Measurements from ENCODE around the gene LRP8. TPM values are rescaled to one million over a fixed set of nuclear protein-coding genes. Genes with fewer than 3 reads are reported as not detected.

Gene LRP8
- total RNA-seq, 1 experiment from 2014 or later, result 56.3 TPM

DNA sequence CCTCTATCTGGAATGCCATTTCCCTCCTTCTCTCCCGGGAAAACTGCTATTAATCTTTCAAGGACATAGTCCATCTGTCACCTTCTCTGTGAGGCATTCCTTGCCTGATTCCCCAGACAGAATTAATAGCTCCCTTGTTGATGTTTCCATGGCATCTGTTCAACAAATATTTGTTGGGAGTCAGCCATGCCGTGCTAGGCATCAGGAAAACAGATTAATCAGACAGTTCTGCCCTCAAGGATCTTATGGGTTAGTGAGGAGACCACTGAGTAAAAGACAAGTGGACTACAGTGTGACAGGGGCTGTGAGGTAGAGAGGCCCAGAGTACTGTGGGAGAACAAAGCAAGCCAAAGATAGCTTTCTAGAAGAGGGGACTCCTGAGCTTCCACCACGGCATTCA is 78.2 kb downstream of the LRP8 start:
- TF ChIP-seq JUND (IDR thresholded peaks at IDR 0.05), result no peak
- TF ChIP-seq CBX3 (IDR thresholded peaks at IDR 0.05; ENCODE audit: low read depth), result no peak
- TF ChIP-seq, protein P1, sequence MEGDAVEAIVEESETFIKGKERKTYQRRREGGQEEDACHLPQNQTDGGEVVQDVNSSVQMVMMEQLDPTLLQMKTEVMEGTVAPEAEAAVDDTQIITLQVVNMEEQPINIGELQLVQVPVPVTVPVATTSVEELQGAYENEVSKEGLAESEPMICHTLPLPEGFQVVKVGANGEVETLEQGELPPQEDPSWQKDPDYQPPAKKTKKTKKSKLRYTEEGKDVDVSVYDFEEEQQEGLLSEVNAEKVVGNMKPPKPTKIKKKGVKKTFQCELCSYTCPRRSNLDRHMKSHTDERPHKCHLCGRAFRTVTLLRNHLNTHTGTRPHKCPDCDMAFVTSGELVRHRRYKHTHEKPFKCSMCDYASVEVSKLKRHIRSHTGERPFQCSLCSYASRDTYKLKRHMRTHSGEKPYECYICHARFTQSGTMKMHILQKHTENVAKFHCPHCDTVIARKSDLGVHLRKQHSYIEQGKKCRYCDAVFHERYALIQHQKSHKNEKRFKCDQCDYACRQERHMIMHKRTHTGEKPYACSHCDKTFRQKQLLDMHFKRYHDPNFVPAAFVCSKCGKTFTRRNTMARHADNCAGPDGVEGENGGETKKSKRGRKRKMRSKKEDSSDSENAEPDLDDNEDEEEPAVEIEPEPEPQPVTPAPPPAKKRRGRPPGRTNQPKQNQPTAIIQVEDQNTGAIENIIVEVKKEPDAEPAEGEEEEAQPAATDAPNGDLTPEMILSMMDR (IDR thresholded peaks at IDR 0.05 in 2 of 3, conservative IDR thresholded peaks at IDR 0.05 in 1 of 3; ENCODE audit: borderline replicate concordance in 1 of 3, insufficient read depth in 1 of 3, low read depth in 2 of 3, low read length in 2 of 3), result no peak
- no peak for TF ChIP-seq ZNF274 (IDR thresholded peaks at IDR 0.05; ENCODE audit: low read depth, low read length)
- TF ChIP-seq EZH2 (IDR thresholded peaks at IDR 0.05), result no peak
- TF ChIP-seq TCF7L2 (IDR thresholded peaks at IDR 0.05; ENCODE audit: borderline replicate concordance, extremely low read depth, insufficient read depth, insufficient read length), result no peak
- TF ChIP-seq SRF (IDR thresholded peaks at IDR 0.05; ENCODE audit: low read depth), result no peak
- TF ChIP-seq ELF1 (IDR thresholded peaks at IDR 0.05; ENCODE audit: borderline replicate concordance, low read depth), result no peak
- TF ChIP-seq CEBPB (IDR thresholded peaks at IDR 0.05; ENCODE audit: low read depth), result no peak
- no peak for TF ChIP-seq EGR1 (IDR thresholded peaks at IDR 0.05; ENCODE audit: low read depth)
- H3K4me3 ChIP-seq (replicated peaks in 1 of 2; ENCODE audit: low read depth in 1 of 2, low read length in 2 of 2), result no peak overlapping the region
- peaks cover 28 to 41% of the 10 kb centered on the region in 2 experiments for H3K36me3 ChIP-seq (ENCODE audit: control insufficient read depth in 1 of 2, insufficient read depth in 2 of 2, low read length in 2 of 2)
- no peak overlapping the region for H2AFZ ChIP-seq (ENCODE audit: low read depth, low read length, poor library complexity, severe bottlenecking)
- H3K4me1 ChIP-seq (ENCODE audit: control insufficient read depth in 1 of 2, insufficient read depth in 2 of 2, low read length in 2 of 2), result no peaks in the 10 kb centered on the region
- DNase-seq (ENCODE audit: low read depth, low spot score) (no peak), ATAC-seq (no peak)
- RAD21 ChIA-PET (ENCODE audit: low non-redundant PET in 1 of 2, low total read pairs in 2 of 2, uncharacterized antibody in 2 of 2, unreplicated experiment in 2 of 2), result no interaction called here
- H3K9me3 ChIP-seq (ENCODE audit: control insufficient read depth in 1 of 2, insufficient read depth in 1 of 2, low read depth in 1 of 2, low read length in 2 of 2), result no peaks in the 10 kb centered on the region
- H3K4me2 ChIP-seq (ENCODE audit: low read length), result no peak overlapping the region
- H3K27me3 ChIP-seq (ENCODE audit: insufficient read depth, low read length), result no peaks in the 10 kb centered on the region
- no peak overlapping the region for H3K27ac ChIP-seq (ENCODE audit: low read depth, low read length)
- CTCF ChIA-PET, result no interaction called here
- POLR2A ChIA-PET, result no interaction called here
- no peak overlapping the region for H3K9ac ChIP-seq (ENCODE audit: low read length)
- no peaks in the 10 kb centered on the region for H3K9me2 ChIP-seq (ENCODE audit: insufficient read depth)
- no TSS peak for BruUV-seq (replicated peaks)
- H3K79me2 ChIP-seq (ENCODE audit: insufficient read depth, low read length), result no peaks in the 10 kb centered on the region
- intact Hi-C loops (cut with micrococcal nuclease), result no loop called here
- H4K20me1 ChIP-seq (ENCODE audit: insufficient read depth), result no peaks in the 10 kb centered on the region
